Measurements from ENCODE around the gene POU6F2.

The POU6F2 gene, protein sequence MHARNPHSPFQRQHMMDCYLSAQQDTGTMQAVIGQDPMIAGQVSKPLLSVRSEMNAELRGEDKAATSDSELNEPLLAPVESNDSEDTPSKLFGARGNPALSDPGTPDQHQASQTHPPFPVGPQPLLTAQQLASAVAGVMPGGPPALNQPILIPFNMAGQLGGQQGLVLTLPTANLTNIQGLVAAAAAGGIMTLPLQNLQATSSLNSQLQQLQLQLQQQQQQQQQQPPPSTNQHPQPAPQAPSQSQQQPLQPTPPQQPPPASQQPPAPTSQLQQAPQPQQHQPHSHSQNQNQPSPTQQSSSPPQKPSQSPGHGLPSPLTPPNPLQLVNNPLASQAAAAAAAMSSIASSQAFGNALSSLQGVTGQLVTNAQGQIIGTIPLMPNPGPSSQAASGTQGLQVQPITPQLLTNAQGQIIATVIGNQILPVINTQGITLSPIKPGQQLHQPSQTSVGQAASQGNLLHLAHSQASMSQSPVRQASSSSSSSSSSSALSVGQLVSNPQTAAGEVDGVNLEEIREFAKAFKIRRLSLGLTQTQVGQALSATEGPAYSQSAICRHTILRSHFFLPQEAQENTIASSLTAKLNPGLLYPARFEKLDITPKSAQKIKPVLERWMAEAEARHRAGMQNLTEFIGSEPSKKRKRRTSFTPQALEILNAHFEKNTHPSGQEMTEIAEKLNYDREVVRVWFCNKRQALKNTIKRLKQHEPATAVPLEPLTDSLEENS

GRCh38 chr7:38977685-38978084, at the start of gene POU6F2:
Gene POU6F2, plus strand, starts transcription at chr7:38977909. Its CDS starts 45 bp downstream, at chr7:38977954.
- no peak within 1 kb of the TSS for H3K4me3 ChIP-seq (replicated peaks; ENCODE audit: low read depth, low read length)
- no peak for DNase-seq (ENCODE audit: low read depth)
- TF ChIP-seq, protein P1, sequence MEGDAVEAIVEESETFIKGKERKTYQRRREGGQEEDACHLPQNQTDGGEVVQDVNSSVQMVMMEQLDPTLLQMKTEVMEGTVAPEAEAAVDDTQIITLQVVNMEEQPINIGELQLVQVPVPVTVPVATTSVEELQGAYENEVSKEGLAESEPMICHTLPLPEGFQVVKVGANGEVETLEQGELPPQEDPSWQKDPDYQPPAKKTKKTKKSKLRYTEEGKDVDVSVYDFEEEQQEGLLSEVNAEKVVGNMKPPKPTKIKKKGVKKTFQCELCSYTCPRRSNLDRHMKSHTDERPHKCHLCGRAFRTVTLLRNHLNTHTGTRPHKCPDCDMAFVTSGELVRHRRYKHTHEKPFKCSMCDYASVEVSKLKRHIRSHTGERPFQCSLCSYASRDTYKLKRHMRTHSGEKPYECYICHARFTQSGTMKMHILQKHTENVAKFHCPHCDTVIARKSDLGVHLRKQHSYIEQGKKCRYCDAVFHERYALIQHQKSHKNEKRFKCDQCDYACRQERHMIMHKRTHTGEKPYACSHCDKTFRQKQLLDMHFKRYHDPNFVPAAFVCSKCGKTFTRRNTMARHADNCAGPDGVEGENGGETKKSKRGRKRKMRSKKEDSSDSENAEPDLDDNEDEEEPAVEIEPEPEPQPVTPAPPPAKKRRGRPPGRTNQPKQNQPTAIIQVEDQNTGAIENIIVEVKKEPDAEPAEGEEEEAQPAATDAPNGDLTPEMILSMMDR (IDR thresholded peaks at IDR 0.05; ENCODE audit: low read length, missing control alignments), result no peak

- H3K4me3 ChIP-seq (replicated peaks; ENCODE audit: low read depth, low read length), result no peak overlapping the region
- no peak for DNase-seq (ENCODE audit: low read depth)
- TF ChIP-seq, protein P1 (IDR thresholded peaks at IDR 0.05; ENCODE audit: low read length, missing control alignments), result no peak
These were observed 49.2 kb upstream of the POU6F2 start for GRCh38 chr7:38928506-38928905.

GRCh38 chr7:38929460-38930171, 48.1 kb upstream of the POU6F2 start:
- H3K4me3 ChIP-seq (replicated peaks; ENCODE audit: low read depth, low read length), result no peak overlapping the region
- DNase-seq (ENCODE audit: low read depth), result peak; percentile 33
- TF ChIP-seq, protein P1 (IDR thresholded peaks at IDR 0.05; ENCODE audit: low read length, missing control alignments), result no peak

GRCh38 chr7:38932509-38933168, 45.1 kb upstream of the POU6F2 start:
- no peak overlapping the region for H3K4me3 ChIP-seq (replicated peaks; ENCODE audit: low read depth, low read length)
- TF ChIP-seq, protein P1 (IDR thresholded peaks at IDR 0.05; ENCODE audit: low read length, missing control alignments), result peak; percentile 100
- peak; percentile 65 for DNase-seq (ENCODE audit: low read depth)

DNA sequence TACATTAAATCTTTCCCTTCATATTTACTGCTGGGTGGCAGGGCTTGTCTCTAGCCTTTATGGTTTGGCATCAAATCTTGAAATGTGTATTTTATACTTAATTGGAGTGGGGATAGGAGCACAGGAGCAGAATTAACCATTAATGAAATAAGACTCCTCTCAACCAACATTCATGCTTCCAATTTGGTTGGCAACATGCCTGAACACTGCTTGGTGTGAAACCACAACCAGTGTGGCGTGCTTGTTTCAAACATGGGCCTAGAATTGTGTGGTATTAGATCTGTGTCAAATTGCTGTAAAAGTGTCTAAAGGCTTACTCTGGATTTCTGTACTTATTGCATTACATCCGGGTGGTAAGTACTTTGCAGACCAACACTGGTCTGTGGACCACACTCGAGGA, 43.7 kb upstream of the POU6F2 start:
- TF ChIP-seq, protein P1 (IDR thresholded peaks at IDR 0.05; ENCODE audit: low read length, missing control alignments), result no peak
- no peak overlapping the region for H3K4me3 ChIP-seq (replicated peaks; ENCODE audit: low read depth, low read length)
- no peak for DNase-seq (ENCODE audit: low read depth)

DNA sequence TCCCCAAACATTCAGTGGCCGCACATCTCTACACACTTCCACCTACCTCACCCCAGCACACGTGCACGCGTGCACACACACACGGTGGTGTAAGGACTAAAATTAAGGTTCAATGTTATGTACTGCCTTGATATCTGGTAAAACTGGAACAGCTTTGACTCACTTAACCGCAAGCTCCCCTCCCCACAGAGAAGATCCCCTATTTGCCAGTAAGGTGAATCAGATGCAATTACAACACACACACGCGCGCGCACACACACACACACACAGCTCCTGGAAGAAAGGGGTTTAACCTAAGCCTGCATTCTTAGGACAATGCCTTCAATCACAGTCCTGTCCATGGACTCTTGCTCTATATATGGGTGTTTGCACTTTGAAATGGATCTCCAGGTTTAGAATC, 43.2 kb upstream of the POU6F2 start:
- DNase-seq (ENCODE audit: low read depth), result no peak
- no peak overlapping the region for H3K4me3 ChIP-seq (replicated peaks; ENCODE audit: low read depth, low read length)
- TF ChIP-seq, protein P1 (IDR thresholded peaks at IDR 0.05; ENCODE audit: low read length, missing control alignments), result no peak

Data from fibroblast of pulmonary artery (primary cell).